ENCODE results near the gene BCAS4.

BCAS4 gene

DNA sequence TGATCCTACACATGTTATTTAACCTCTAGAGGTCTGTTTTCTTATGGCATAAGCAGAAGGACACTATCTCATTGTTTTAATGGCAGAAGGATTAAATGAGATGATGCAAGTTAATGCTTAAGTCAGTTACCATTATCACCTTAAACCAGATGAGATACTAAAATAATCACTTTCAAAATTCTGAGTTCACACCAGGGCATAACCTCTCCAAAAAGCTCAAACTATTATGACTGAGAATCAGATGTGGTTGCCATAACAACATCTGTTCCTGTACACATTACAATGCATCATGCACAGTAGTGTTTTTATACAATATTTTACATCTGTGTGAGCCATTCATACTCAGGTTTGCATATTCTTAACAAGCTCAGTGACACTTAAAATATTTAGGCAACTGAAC, 126.1 kb downstream of the BCAS4 start:
- Mint-ChIP-seq H3K27ac (no peak overlapping the region), H3K27me3 (no peaks in the 10 kb centered on the region), H3K4me3 (no peak overlapping the region), H3K9me3 (no peaks in the 10 kb centered on the region), H3K36me3 (ENCODE audit: low read depth) (peaks cover 57% of the 10 kb centered on the region), H3K4me1 (ENCODE audit: low read depth) (peaks cover 91% of the 10 kb centered on the region)

DNA sequence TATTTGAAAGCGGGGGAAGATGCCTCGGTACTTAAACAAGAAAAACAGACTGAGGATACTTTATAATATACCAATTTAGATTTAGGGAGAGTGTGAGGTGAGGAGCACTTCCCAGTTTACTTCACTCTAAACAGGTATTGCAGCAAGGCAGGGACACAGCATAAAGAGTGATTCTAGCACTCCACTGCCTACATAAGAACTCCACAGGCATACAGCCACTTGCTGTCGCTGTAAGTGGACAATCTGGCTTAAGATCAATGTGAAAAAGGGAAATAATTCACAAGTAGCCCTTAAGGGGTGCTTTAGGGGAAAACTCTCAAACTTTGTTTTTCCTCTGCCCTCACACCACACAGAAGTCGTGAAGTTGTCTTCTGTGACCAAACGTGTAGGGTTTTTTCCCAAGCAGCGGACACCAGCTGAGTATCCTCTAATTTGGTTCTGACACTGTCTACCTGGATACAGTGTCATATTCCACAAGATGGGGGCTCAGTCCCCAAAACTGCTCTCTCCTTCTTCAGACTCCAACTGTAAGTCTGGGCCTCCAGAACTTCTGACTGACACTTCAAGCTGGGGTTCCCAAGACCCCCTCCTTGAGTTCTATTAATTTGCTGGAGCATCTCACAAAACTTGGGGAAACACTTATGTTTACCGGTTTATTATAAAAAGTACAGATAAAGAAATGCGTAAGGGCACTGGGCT, 127.1 kb downstream of the BCAS4 start:
- Mint-ChIP-seq H3K4me1 (ENCODE audit: low read depth) (peaks cover 89% of the 10 kb centered on the region), H3K36me3 (ENCODE audit: low read depth) (peaks cover 55% of the 10 kb centered on the region), H3K27ac (no peak overlapping the region), H3K4me3 (no peak overlapping the region), H3K27me3 (no peaks in the 10 kb centered on the region), H3K9me3 (no peaks in the 10 kb centered on the region)

DNA sequence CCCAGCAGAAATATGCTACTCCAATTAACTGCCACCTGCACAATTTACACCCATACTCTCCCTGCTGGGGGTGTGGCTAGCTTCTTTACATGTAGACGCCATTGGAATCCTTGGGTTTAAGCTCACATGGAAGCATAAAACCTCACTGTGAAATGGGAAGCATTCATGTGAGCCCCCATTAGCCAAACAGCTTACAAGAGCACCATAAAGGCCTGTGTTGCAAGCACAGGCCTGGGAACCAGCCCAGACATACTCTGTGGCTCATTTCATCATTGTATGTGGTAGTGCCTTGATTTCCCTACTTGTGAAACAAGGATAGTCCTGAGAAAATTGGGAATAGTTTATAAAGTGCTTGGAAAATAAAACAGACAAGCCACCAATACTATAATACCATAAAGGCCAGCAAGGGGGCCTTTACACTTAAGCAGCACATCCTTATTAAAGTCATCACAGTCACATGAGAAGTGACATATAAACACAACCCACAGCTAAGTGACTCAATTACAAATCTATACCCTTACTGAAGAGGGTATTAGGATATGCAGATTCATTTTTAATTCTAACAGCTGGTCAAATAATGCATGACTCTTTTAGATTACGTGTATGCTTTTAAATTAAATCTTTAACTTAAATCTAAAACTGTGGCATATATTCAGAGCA, 129.5 kb downstream of the BCAS4 start:
- Mint-ChIP-seq H3K9me3 (no peaks in the 10 kb centered on the region), H3K4me1 (ENCODE audit: low read depth) (peaks cover 90% of the 10 kb centered on the region), H3K36me3 (ENCODE audit: low read depth) (peaks cover 59% of the 10 kb centered on the region), H3K27me3 (no peaks in the 10 kb centered on the region), H3K4me3 (no peak overlapping the region), H3K27ac (no peak overlapping the region)

- Mint-ChIP-seq H3K27ac (no peak overlapping the region), H3K27me3 (no peaks in the 10 kb centered on the region), H3K4me1 (ENCODE audit: low read depth) (peaks cover 76% of the 10 kb centered on the region), H3K36me3 (ENCODE audit: low read depth) (peaks cover 60% of the 10 kb centered on the region), H3K9me3 (no peaks in the 10 kb centered on the region), H3K4me3 (no peak overlapping the region)
Observed at GRCh38 chr20:50926530-50926929, 131.7 kb downstream of the BCAS4 start.
